Body of pancreas (tissue), 4 donors: ENCODE results near the gene MICU1.

Experiments used
- POLR2A ChIP-seq, 3 donors: fragments of 450-650 bp; IDR thresholded peaks; one replicate each; pipeline ENCODE4 v1.6.1; 2016; ENCODE audit warnings: antibody characterized with exemption in 3 of 3, mild to moderate bottlenecking in 2 of 3
- TF ChIP-seq, protein P1 (sequence below), 7 experiments: fragments of 450-650 bp in 4 of 7; fragments of 200-600 bp in 3 of 7; sonication (generic) in 3 of 7; IDR thresholded peaks; one replicate each; pipeline ENCODE4 v1.5.1; 2016 to 2019; ENCODE audit warnings: antibody characterized with exemption in 7 of 7

DNA sequence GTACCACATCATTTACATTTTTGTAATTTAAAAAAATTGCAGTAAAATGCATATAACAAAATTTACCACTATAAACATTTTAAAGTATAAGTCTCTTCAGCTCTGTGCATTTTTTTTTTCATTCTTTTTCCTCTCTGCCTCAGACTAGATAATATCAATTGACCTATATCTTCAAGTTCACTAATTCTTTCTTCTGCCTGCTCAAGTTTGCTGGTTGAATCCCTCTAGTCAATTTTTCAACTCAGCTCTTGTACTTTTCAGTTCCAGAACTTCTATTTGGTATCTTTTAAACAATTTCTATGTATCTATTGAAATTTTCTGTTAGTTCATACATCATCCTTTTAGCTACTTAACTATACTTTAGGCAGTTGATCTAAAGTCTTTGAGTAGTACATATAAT lies 112.0 kb downstream of the MICU1 start:
- TF ChIP-seq, protein P1, sequence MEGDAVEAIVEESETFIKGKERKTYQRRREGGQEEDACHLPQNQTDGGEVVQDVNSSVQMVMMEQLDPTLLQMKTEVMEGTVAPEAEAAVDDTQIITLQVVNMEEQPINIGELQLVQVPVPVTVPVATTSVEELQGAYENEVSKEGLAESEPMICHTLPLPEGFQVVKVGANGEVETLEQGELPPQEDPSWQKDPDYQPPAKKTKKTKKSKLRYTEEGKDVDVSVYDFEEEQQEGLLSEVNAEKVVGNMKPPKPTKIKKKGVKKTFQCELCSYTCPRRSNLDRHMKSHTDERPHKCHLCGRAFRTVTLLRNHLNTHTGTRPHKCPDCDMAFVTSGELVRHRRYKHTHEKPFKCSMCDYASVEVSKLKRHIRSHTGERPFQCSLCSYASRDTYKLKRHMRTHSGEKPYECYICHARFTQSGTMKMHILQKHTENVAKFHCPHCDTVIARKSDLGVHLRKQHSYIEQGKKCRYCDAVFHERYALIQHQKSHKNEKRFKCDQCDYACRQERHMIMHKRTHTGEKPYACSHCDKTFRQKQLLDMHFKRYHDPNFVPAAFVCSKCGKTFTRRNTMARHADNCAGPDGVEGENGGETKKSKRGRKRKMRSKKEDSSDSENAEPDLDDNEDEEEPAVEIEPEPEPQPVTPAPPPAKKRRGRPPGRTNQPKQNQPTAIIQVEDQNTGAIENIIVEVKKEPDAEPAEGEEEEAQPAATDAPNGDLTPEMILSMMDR (IDR thresholded peaks at IDR 0.05), result no peak
- no peak for TF ChIP-seq POLR2A (IDR thresholded peaks at IDR 0.05)
